Bronchial epithelial cell (primary cell): ENCODE data around the gene HOXD1. TPM values are rescaled to one million over a fixed set of nuclear protein-coding genes. Genes with fewer than 3 reads are reported as not detected.

Experiments used
- DNase-seq: peaks from one replicate; pipeline ENCODE4 v3.0.0-alpha.2; 2010; ENCODE audit warnings: low read depth
- FAIRE-seq: peaks from 2 replicates; lab custom pipeline; 2011; peaks lifted over from hg19 to GRCh38; lab: Jason Lieb, UNC
- H3K27me3 ChIP-seq: 2 replicates; pipeline ENCODE4 v1.5.1; 2011; ENCODE audit warnings: low read length; ENCODE audit not compliant: control insufficient read depth, insufficient read depth
- H3K36me3 ChIP-seq: 2 replicates; pipeline ENCODE4 v1.5.1; 2011; ENCODE audit warnings: low read length; ENCODE audit not compliant: control insufficient read depth, insufficient read depth
- H3K4me3 ChIP-seq: 2 replicates; pipeline ENCODE4 v1.5.1; 2011; ENCODE audit warnings: mild to moderate bottlenecking, low read depth, low read length, control low read depth
- total RNA-seq: library from RNA; depleted of rRNA; stranded (reverse); fragments of >200 nt; gene quantifications from 2 replicates; pipeline ENCODE4 v1.2.1, GENCODE V29; 2014
- TF ChIP-seq, protein P1 (sequence below): IDR thresholded peaks from 2 replicates; pipeline ENCODE4 v1.5.1; 2011; ENCODE audit warnings: mild to moderate bottlenecking, moderate library complexity, low read length, control low read depth, inconsistent platforms; ENCODE audit not compliant: insufficient read depth, severe bottlenecking

HOXD1 gene
- not detected in 2 replicates for total RNA-seq

DNA sequence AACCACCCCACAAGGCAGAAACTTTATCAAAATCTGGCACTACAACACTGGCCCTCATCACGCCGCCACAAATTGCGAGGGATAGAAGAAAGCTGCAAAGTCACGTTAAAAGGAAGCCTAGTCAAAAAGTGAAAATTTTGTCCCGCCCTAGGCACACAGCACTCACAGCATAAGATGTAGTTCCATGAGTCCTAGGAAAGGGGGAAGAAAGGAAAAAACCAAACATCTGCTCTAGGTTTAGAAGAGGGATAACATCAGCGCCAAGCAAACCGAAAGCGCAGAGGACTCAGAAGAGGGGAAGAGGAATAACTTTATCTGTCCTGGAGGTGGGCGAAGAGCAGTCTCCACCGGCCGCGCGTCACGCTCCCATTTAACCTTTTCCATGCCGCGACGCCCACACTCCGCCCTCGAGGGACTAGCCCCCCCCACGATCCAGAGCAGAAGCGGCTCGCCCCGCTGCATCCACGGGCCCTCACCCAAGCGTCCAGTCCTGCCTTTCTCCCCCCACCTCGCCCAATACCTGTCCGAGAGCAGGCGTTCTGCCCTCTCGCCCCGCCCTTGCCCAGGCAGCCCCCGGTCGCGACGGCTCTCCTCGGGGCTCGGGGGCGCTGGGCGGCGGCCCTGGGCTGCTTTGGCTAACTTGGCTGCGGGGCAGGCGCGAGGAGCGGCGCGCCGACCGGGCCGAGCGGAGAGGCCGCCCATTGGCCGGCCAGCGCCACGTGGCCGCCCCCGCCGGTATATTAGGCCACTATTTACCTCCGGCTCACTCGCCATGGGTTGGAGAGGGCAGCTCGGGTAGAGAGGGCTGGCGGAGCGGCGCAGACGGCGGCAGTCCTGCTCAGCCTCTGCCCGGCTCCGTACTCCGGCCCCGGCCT, at the start of gene HOXD1:
Gene HOXD1, plus strand, starts transcription at position 770 of the 875 bp plus-strand sequence. CDS start 134 bp downstream, outside the sequence.
- H3K27me3 ChIP-seq = peaks cover 41% of the 10 kb centered on the region
- TF ChIP-seq, protein P1, sequence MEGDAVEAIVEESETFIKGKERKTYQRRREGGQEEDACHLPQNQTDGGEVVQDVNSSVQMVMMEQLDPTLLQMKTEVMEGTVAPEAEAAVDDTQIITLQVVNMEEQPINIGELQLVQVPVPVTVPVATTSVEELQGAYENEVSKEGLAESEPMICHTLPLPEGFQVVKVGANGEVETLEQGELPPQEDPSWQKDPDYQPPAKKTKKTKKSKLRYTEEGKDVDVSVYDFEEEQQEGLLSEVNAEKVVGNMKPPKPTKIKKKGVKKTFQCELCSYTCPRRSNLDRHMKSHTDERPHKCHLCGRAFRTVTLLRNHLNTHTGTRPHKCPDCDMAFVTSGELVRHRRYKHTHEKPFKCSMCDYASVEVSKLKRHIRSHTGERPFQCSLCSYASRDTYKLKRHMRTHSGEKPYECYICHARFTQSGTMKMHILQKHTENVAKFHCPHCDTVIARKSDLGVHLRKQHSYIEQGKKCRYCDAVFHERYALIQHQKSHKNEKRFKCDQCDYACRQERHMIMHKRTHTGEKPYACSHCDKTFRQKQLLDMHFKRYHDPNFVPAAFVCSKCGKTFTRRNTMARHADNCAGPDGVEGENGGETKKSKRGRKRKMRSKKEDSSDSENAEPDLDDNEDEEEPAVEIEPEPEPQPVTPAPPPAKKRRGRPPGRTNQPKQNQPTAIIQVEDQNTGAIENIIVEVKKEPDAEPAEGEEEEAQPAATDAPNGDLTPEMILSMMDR = no peak
- DNase-seq (no peak), FAIRE-seq (no peak)
- peak within 1 kb of the TSS; percentile 42 for H3K4me3 ChIP-seq
- no peaks in the 10 kb centered on the region for H3K36me3 ChIP-seq

DNA sequence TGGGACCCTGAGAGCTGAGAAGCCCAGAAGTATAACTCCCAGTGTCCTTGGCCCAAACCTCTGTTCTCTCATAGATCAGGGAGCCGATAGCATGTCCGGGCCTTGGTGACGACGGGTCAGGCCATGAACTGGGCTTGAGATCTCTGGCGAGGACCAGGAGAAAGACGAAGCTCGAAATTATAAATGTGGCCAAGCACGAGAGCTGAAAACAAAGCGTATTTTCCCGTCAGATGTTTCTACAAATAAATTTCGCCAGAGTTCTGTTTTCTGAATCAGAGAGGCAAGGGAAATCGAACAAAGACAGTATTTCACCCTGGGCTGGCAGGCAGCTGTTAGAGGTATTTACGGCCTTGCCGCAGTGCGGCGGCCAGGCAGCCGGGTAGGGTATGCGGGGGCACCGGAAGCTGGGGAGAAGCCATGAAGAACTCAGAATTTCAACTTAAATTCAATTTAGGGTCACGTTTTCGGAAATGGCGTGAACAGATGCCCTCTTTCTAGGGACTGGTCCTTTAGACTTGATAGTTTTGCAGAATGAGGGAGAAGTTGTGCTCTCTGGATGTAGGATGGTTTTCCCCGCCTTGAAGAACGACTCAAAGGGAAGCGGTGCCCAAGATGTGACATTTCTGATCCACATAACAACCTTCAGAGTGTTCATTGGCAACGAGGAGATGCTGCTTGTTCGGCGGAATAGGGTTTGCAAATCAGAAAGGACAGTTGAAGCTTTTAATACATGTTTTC, 49.4 kb upstream of the HOXD1 start:
- no peak for FAIRE-seq

DNA sequence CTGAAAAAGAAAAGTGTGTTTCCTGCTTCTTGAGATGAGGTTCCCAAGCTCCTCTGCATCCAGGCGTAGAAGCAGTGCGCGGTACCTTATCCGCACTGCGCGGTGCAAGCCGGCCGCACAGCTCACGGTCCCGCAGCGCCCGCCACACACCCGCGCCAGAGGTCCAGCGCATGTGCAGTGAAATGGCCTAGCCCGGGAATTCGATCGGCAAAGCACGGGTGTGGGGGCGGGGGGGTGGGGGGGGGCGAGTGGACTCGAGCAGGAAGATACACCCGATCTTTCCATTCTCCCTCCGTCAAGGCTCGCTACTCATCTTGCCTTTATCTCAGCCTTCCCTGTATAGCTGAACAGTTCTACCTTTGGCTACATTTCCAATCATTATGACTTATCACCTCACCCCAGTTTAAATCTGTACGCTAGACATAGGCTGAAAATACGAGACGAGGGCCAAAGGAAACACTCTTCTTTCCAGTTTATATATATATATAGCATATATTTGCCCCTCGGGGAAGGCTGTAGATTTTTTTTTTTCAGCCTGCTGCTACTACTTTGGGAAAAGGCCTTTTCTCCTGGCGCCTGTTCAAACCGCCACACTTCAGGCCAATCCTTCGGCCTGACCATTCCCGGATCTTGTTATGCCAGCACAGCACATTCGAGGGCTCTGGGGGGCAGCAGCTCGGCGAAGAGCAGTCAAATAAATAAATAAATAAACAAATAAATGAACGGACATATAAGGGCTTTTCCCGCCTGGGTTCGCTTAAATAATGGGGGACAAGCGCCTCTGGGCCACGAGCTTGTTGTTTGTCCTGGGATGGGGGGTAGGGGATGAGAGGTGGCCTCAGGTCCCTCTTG, 48.6 kb upstream of the HOXD1 start:
- H3K4me3 ChIP-seq = no peak overlapping the region
- FAIRE-seq = no peak
- no peaks in the 10 kb centered on the region for H3K36me3 ChIP-seq

More for the DNA sequence above, 49.4 kb upstream of the HOXD1 start:
- Histone ChIP-seq H3K27me3 (peaks cover 52% of the 10 kb centered on the region), H3K36me3 (no peaks in the 10 kb centered on the region), H3K4me3 (no peak overlapping the region)
- no peak for DNase-seq
- TF ChIP-seq, protein P1 = no peak

DNA sequence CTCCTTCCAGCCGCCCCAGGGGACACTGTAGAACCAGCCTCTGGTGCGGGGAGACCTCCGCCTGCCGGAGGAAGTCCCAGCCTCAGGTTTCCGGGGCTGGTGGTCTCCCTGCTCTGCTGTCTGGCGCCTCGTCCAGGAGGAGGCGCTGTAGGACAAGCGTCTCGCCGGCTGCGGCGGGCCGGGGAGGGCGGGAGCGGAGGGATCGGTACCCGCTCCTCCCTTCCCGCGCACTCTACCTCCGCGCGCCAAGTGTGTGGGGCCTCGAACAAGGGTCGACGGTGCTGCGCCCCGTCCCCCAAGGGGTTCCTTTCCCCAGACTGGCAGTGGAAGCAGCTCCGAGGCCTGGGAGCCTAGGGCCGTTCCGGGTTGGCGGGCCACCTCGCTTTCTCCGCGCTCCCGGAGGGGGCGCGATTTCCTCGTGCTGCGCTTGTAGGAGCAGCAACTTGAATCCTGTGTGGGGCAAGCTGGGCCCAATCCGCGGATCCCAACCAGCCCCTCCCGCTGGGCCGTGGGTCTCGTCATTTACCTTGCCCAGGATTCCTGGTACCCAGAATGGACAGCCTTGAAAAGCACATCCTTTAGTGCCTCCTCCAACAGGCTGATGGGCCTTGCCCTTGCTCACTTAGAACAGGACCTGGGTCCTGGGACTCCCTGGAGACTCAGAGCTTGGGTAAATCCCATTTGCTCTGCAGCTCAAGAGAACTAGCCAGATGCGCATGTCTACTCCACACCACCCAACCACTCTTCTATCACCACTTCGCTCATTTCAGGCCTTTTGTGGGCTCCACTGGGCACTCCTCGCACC, 47.8 kb upstream of the HOXD1 start:
- peaks cover 53% of the 10 kb centered on the region for H3K27me3 ChIP-seq
- DNase-seq = peak; percentile 25
- FAIRE-seq = no peak
- TF ChIP-seq, protein P1 = peak; percentile 91
- H3K36me3 ChIP-seq = no peaks in the 10 kb centered on the region
- peak overlapping the region; percentile 46 for H3K4me3 ChIP-seq

More for the DNA sequence above, 48.6 kb upstream of the HOXD1 start:
- TF ChIP-seq, protein P1 = no peak
- peaks cover 50% of the 10 kb centered on the region for H3K27me3 ChIP-seq
- no peak for DNase-seq

DNA sequence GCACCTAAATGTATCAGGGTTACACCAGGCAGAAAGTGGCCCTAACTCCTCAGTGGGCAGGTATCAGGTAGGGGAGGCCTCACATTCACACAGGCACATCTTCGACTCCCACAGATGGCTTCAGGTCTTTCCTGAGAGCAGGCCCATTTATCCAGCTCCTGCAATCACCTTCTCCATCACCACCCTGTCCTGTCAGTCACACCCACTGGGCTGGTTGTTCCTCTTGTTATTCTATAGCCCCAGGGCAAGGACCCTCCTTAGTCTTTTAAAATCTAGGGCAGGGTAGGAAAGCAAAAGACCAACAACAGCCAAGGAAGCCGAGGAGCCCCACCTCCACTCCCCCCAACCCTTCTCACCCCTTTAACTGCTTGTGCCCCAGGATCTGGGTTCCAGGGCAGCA, 46.2 kb upstream of the HOXD1 start:
- Histone ChIP-seq H3K27me3 (peaks cover 53% of the 10 kb centered on the region), H3K4me3 (no peak overlapping the region), H3K36me3 (no peaks in the 10 kb centered on the region)
- FAIRE-seq (no peak), DNase-seq (no peak)
- TF ChIP-seq, protein P1 = no peak
